ENCODE data around the gene CDK12.
A peak's percentile ranks its signal among the peaks of the same experiment; 100 is the strongest.
"Not testable (repeated sequence)": the region's sequence is repeated elsewhere in the genome, so short reads cannot be mapped to it uniquely, and the experiment has no call there.

Gene CDK12

DNA sequence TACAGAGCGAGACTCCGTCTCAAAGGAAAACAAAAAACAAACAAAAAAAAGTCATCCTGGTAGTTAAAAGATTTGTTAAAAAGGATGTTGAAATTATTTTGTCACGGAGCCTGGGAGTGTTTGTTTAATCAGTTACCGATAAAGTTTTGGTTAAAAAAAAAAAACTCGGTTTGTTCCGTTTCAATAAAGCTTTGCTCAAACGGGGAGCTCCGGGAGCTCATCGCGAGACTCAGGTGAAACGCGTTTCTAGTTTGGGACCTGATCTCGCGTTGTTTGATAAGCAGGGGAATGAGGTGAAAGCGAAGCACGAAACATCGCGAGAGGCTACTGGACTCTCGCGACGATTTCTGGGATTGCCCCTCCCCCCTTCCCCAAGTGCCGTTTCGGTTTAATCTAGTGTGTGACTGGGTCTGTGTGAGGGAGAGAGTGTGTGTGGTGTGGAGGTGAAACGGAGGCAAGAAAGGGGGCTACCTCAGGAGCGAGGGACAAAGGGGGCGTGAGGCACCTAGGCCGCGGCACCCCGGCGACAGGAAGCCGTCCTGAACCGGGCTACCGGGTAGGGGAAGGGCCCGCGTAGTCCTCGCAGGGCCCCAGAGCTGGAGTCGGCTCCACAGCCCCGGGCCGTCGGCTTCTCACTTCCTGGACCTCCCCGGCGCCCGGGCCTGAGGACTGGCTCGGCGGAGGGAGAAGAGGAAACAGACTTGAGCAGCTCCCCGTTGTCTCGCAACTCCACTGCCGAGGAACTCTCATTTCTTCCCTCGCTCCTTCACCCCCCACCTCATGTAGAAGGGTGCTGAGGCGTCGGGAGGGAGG lies at the start of gene CDK12:
Gene CDK12, plus strand, starts transcription at position 374 of the 813 bp plus-strand sequence. CDS start 586 bp downstream, outside the sequence.
- peak; percentile 93 for DNase-seq

DNA sequence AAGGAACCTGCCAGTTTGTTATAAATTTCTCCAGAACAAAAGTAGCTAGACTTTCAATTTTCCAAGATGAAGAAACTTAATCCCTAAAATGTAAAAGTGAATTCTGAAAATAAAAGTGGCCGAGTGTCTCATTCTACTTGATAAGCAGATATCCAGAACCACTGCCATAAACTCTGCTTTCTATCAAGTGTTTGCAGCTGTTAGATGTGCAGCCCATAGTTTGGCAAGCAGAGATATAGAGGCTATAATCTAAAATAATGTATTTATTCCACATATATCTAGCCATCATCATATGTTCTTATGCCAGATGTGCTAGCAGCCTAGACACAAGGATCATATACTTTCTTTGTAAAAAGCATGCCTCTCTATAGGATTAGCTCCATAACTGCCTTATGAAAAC lies 45.1 kb upstream of the CDK12 start:
- no peak for DNase-seq

DNA sequence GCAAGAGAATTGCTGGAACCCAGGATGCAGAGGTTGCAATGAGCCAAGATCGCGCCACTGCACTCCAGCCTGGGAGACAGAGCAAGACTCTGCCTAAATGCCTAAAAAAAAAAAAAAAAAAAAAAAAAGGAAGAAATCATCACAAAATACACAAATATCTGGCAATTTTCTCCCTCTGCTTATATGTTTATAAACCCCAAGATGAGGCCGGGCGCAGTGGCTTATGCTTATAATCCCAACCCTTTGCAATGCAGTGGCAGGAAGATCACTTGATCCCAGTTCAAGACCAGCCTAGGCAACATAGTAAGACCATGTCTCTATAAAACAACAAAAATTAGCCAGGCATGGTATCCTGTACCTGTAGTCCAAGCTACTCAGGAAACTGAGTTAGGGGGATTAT lies 31.7 kb upstream of the CDK12 start:
- DNase-seq = no peak

GRCh38 chr17:39439868-39440267 lies 21.4 kb upstream of the CDK12 start:
- not testable (repeated sequence) for DNase-seq

- DNase-seq = no peak
These were observed 18.0 kb upstream of the CDK12 start for GRCh38 chr17:39443326-39443725.

- no peak for DNase-seq
These were observed 13.7 kb upstream of the CDK12 start for GRCh38 chr17:39447561-39447960.

GRCh38 chr17:39450051-39450450 lies 11.2 kb upstream of the CDK12 start:
- no peak for DNase-seq

- peak; percentile 92 for DNase-seq
These were observed 10.3 kb upstream of the CDK12 start, which contains the start of gene MED1 for GRCh38 chr17:39450847-39451581. MED1 (minus strand) TSS chr17:39451263; CDS start chr17:39451062, 201 bp downstream.

GRCh38 chr17:39455919-39456318 lies 5.4 kb upstream of the CDK12 start:
- no peak for DNase-seq

GRCh38 chr17:39461926-39462569 lies 762 bp downstream of the CDK12 start:
- DNase-seq = no peak

DNA sequence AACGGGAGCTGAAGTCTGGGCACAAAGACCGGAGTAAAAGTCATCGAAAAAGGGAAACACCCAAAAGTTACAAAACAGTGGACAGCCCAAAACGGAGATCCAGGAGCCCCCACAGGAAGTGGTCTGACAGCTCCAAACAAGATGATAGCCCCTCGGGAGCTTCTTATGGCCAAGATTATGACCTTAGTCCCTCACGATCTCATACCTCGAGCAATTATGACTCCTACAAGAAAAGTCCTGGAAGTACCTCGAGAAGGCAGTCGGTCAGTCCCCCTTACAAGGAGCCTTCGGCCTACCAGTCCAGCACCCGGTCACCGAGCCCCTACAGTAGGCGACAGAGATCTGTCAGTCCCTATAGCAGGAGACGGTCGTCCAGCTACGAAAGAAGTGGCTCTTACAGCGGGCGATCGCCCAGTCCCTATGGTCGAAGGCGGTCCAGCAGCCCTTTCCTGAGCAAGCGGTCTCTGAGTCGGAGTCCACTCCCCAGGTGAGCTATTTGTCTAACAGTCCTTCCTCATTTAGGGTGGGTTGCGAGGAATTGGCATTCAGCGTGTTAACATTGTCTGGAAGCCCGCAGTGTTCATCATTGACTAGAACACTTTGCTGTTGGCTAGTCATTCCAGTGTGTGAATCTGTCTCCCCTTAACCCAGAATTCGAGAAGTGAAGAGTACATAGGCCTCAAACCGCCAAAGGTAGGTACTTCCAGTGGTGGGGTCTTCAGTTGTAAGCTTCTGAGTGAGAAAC lies 1.5 kb downstream of the CDK12 start:
- DNase-seq = no peak

- DNase-seq = not testable (repeated sequence)
These were observed 3.4 kb downstream of the CDK12 start for GRCh38 chr17:39464639-39465181.

DNA sequence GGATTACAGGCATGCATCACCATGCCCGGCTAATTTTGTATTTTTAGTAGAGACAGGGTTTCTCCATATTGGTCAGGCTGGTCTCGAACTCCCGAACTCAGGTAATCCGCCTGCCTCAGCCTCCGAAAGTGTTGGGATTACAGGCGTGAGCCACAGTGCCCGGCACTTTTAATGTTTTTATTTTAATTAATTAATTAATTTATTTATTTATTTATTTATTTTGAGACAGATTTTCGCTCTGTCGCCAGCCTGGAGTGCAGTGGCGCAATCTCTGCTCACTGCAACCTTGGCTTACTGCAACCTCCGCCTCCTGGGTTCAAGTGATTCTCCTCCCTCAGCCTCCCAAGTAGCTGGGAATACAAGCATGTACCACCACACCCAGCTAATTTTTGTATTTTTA lies 7.3 kb downstream of the CDK12 start:
- not testable (repeated sequence) for DNase-seq

GRCh38 chr17:39473310-39473709 lies 12.0 kb downstream of the CDK12 start:
- no peak for DNase-seq

GRCh38 chr17:39479631-39480030 lies 18.3 kb downstream of the CDK12 start:
- DNase-seq = not testable (repeated sequence)

- DNase-seq = no peak
These were observed 22.2 kb downstream of the CDK12 start for GRCh38 chr17:39483506-39483905.

DNA sequence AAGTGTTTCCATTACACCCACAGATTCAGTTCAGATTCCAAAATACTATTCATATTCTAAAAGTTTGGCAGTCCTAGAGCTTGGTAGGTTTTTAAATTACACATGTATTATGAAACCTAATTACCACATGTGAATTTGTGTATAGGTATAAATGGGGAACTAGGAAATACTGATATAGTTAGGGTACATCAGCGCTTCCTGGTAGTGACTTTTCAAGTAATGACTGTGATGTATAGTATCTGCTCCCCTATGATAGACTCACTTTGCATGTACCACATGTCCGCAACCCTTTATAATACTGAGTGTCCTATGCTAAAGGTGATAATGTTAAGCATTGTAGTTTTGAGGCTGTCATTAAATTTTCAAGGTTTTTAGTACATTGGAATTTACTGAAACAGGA lies 22.9 kb downstream of the CDK12 start:
- DNase-seq = no peak

DNA sequence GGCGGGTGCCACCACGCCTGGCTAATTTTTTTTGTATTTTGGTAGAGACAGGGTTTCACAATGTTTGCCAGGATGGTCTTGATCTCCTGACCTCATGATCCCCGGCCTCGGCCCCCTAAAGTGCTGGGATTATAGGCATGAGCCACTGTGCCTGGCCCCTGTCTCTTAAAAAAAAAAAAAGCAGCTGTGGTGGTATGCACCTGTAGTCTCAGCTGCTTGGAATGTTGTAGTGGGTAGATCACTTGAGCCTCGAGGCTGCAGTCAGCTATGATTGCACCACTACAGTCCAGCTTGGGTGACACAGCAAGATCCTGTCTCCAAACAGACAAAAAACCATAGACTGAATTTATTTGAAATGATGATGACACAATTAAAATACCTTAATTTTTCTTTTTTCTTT lies 24.3 kb downstream of the CDK12 start:
- peak; percentile 18 for DNase-seq

DNA sequence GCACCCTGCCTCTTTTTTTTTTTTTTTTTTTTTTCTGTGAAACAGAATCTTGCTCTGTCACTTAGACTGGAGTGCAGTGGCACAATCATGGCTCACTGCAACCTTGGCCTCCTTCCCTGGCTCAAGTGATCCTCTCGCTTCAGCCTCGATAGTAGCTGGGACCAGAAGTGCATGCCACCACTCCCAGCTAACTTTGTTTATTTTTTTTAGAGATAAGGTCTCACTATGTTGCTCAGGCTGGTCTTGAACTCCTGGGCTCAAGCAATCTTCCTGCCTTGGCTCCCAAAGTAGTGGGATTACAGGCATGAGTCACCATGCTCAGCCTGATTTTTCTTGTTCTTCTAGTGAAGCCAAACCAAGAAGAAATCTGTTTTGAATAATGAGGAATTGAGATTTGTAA lies 25.0 kb downstream of the CDK12 start:
- peak; percentile 23 for DNase-seq

GRCh38 chr17:39487490-39487889 lies 26.2 kb downstream of the CDK12 start:
- not testable (repeated sequence) for DNase-seq

- peak; percentile 33 for DNase-seq
These were observed 26.7 kb downstream of the CDK12 start for GRCh38 chr17:39487946-39488345.

DNA sequence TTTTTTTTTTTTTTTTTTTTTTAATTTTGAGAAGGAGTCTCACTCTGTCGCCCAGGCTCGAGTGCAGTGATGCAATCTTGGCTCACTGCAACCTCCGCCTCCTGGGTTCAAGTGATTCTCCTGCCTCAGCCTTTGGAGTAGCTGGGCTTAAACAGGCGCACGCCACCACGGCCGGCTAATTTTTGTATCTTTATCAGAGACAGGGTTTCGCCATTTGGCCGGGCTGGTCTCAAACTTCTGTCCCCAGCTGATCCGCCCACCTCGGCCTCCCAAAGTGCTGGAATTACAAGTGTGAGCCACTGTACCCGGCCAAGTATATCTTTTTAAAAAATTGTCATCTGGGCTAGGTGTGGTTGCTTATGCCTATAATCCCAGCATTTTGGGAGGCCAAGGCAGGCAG lies 35.6 kb downstream of the CDK12 start:
- DNase-seq = peak; percentile 23
